ENCODE measurements around the gene TAF15.

TAF15 gene

GRCh38 chr17:35875072-35875799 lies 66.0 kb downstream of the TAF15 start:
- no peak for DNase-seq

GRCh38 chr17:35875800-35876139 lies 66.5 kb downstream of the TAF15 start:
- no peak for DNase-seq

DNA sequence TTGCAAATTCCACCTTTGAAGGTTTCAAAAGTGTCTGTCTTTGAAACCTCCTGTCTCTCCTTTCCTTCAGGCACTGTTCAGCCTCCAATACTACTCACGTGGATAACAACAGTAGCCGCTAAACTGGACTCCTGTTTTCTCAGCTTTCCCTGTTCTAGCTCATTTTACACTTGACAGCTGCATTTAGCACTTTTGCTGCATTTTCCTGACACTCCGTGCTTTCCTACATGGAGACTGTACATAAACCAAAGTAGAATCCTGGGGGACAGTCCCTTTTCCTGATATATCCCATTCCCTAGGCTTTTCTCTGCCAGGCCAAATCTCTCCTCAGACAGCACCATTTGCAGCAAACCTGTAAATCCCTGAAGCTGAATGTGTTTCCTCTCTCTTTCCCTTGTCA lies 67.2 kb downstream of the TAF15 start:
- DNase-seq: no peak

DNA sequence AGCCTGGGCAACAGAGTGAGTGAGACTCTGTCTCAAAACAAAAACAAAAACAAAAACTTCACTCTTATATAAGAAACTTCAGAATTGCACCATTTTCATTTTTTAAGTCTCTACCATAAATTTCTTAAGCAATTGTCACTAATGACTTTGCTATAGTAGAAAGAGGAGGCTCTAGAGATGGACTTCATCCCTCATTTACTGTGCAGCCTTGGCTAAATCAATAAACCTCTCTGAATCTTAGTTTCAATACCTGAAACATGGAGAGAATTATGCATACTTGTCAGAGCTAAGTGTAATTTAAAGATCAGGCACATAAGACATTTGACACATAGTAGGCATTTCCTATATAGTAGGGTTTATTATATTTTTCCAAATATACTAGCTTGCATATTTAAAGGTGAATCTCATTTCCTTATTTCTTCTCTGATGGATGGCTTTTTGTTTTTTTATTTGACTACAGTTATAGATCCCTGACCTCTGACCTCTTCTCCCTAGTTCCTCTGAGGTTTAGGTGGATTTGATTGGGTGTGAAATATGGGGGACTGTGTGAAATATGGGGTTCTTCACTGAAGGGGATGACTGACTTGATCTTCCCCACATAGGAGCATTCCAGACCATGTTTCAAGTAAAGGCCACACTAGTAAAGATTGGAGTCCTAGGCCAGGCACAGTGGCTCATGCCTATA lies 68.2 kb downstream of the TAF15 start:
- DNase-seq: no peak

GRCh38 chr17:35878361-35878760 lies 69.1 kb downstream of the TAF15 start:
- DNase-seq: no peak

GRCh38 chr17:35879773-35880654 lies 70.7 kb downstream of the TAF15 start, which contains the start of gene CCL5:
TSS of gene CCL5 (minus strand) at chr17:35880360.
- no peak for DNase-seq

DNA sequence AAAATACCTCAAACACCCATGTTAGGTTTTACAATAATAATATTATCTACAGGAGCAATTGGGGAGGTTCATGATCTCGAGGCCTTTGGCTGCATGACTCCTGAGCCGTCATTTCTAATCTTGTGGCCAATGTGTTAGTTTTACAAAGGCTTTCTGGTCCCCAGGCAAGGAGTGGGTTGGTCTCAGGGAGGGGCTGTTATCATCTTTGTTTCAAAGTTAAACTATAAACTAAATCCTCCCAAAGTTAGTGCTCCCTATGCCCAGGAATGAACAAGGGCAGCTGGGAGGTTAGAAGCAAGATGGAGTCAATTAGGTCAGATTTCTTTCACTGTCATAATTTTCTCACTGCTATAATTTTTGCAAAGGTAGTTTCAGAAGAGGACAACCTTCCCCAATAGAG lies 80.0 kb downstream of the TAF15 start:
- no peak for DNase-seq

- DNase-seq: peak; percentile 19
These were observed 80.8 kb downstream of the TAF15 start for GRCh38 chr17:35889818-35890773.

DNA sequence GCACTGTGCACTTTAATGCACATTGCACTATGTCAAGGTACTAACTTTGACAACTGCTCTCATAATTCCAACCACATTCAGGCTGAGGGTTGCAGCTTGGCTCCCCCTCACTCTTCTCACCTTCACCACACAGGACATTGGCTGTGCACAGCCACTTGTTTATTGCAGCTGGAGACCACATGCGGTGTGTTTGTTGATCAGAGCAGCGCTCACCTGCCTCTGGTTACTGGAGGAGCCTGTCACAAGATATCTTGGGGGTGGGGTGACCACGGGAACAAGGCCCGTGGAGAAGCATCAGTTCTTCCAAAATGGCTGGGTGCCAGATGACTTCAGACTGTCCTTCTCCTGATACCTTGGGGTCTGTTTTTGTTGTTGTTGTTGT lies 81.5 kb downstream of the TAF15 start:
- DNase-seq: no peak

DNA sequence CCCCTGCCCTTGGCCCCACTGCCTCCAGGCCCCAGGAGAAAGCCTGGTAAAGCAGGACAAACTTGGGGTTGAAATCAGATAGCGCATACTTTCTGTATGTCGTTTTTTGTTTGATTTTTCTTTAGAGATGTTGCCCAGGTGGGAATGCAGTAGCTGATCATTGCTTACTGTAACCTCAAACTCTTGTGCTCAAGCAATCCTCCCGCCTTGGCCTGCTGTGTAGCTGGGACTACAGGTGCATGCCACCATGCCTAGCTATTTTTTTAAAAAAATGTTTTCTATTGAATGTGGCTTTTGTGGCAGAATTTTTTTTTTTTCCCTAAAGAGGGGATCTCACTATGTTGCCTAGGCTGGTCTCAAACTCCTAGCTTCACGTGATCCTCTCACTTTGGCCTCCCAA lies 82.0 kb downstream of the TAF15 start:
- no peak for DNase-seq

- DNase-seq: no peak
These were observed 83.1 kb downstream of the TAF15 start for GRCh38 chr17:35892091-35893035.

DNA sequence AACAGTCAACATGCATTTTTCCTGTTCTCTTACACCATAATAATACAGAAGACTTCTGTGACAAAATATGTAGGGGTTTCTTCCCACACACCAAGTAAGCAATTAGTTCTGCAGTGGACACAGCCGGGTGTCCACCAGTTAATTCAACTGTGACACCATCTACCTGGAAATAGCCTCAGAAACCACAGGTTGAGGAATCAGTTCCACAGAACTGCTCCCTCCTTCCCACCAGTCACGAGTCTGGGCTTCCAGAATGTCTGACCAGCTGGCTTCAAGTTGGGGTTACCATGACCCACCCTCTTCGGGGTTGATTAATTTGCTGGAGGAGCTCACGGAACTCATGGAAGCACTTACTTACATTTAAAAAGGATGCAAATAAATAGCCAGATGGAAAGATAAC lies 84.5 kb downstream of the TAF15 start:
- DNase-seq: no peak

GRCh38 chr17:35894206-35894605 lies 84.9 kb downstream of the TAF15 start:
- DNase-seq: no peak

- no peak for DNase-seq
These were observed 86.6 kb downstream of the TAF15 start for GRCh38 chr17:35895636-35896587.
